OCI-LY1 (cell line): ENCODE measurements around the gene TSGA10.
"Not testable (repeated sequence)": the region's sequence is repeated elsewhere in the genome, so short reads cannot be mapped to it uniquely, and the experiment has no call there.

Experiments used
- EZH2 ChIP-seq: fragments of 200-600 bp; sonication (generic), shearing (Covaris generic); IDR thresholded peaks from 2 replicates; pipeline ENCODE4 v1.8.0; 2017; ENCODE audit warnings: borderline replicate concordance, mixed run types, mild to moderate bottlenecking, antibody characterized with exemption, low read length, moderate library complexity, mixed read lengths
- TF ChIP-seq, protein P1 (sequence below): fragments of 200-600 bp; sonication (generic), shearing (Covaris generic); IDR thresholded peaks from 2 replicates; pipeline ENCODE4 v1.5.1; 2017; ENCODE audit warnings: mild to moderate bottlenecking, antibody characterized with exemption, low read length, moderate library complexity, mixed read lengths

- TF ChIP-seq, protein P1, sequence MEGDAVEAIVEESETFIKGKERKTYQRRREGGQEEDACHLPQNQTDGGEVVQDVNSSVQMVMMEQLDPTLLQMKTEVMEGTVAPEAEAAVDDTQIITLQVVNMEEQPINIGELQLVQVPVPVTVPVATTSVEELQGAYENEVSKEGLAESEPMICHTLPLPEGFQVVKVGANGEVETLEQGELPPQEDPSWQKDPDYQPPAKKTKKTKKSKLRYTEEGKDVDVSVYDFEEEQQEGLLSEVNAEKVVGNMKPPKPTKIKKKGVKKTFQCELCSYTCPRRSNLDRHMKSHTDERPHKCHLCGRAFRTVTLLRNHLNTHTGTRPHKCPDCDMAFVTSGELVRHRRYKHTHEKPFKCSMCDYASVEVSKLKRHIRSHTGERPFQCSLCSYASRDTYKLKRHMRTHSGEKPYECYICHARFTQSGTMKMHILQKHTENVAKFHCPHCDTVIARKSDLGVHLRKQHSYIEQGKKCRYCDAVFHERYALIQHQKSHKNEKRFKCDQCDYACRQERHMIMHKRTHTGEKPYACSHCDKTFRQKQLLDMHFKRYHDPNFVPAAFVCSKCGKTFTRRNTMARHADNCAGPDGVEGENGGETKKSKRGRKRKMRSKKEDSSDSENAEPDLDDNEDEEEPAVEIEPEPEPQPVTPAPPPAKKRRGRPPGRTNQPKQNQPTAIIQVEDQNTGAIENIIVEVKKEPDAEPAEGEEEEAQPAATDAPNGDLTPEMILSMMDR = not testable (repeated sequence)
- TF ChIP-seq EZH2 = not testable (repeated sequence)
Observed at GRCh38 chr2:98988695-98989094, 166.0 kb downstream of the TSGA10 start.
